Lung (tissue), 12 donors: ENCODE measurements around the gene TBL2. TPM values are rescaled to one million over a fixed set of nuclear protein-coding genes. Genes with fewer than 3 reads are reported as not detected.
A peak's percentile ranks its signal among the peaks of the same experiment; 100 is the strongest.

Experiments used
- ATAC-seq: fragments of 200-7000 bp; cut with Tn5 transposase; one replicate; pipeline ENCODE4 v1.9.1; 2020; ENCODE audit warnings: moderate number of reproducible peaks; ENCODE audit not compliant: insufficient read depth, low FRiP score
- DNase-seq, 3 donors: peaks; one replicate each; pipeline ENCODE4 v3.0.0-alpha.2; 2013 to 2017
- H3K27ac ChIP-seq, 2 donors: one replicate each; pipeline ENCODE4 v1.5.1; 2013; ENCODE audit warnings: mild to moderate bottlenecking in 2 of 2, moderate library complexity in 2 of 2, control low read depth in 1 of 2, inconsistent platforms in 1 of 2, low read depth in 1 of 2, low read length in 1 of 2
- H3K27me3 ChIP-seq, 3 donors: one replicate each; pipeline ENCODE4 v1.5.1; 2013; ENCODE audit warnings: low read length in 2 of 3; ENCODE audit not compliant: control insufficient read depth in 3 of 3, insufficient read depth in 3 of 3
- H3K36me3 ChIP-seq, 4 donors: one replicate each; pipeline ENCODE4 v1.5.1; 2013; ENCODE audit warnings: low read length in 4 of 4, mild to moderate bottlenecking in 1 of 4, moderate library complexity in 1 of 4; ENCODE audit not compliant: control insufficient read depth in 4 of 4, insufficient read depth in 4 of 4
- H3K4me1 ChIP-seq, 5 donors: one replicate each; pipeline ENCODE4 v1.5.1; 2013; ENCODE audit warnings: low read length in 5 of 5, mild to moderate bottlenecking in 2 of 5, moderate library complexity in 1 of 5; ENCODE audit not compliant: control insufficient read depth in 5 of 5, insufficient read depth in 5 of 5
- H3K4me3 ChIP-seq: one replicate; pipeline ENCODE4 v1.5.1; 2013; ENCODE audit warnings: mild to moderate bottlenecking, control low read depth, moderate library complexity
- H3K9ac ChIP-seq, 2 donors: one replicate each; pipeline ENCODE4 v1.5.1; 2013; ENCODE audit warnings: low read length in 2 of 2, control low read depth in 1 of 2; ENCODE audit not compliant: insufficient read depth in 1 of 2
- H3K9me3 ChIP-seq, 4 donors: one replicate each; pipeline ENCODE4 v1.5.1; 2013; ENCODE audit warnings: low read length in 3 of 4, mild to moderate bottlenecking in 1 of 4, moderate library complexity in 1 of 4; ENCODE audit not compliant: control insufficient read depth in 4 of 4, insufficient read depth in 3 of 4
- WGBS, 2 donors: extraction: QIAGEN DNeasy Blood & Tissue Kit; methylation state at CpG; one replicate each; pipeline ENCODE4 v1.1.7; 2013; 5-methylcytosine and 5-hydroxymethylcytosine counted together
- polyA plus RNA-seq, 2 donors: library from polyadenylated mRNA; stranded (reverse); fragments of 200-250 nt; gene quantifications; one replicate each; pipeline ENCODE4 v1.2.1, GENCODE V29; 2013
- total RNA-seq, 2 donors: library from RNA; depleted of rRNA in 1 of 2; stranded (reverse); fragments of >200 nt in 1 of 2; gene quantifications; one replicate each; pipeline ENCODE4 v1.2.1, GENCODE V29; 2014 to 2021
- TF ChIP-seq, protein P1 (sequence below): IDR thresholded peaks from 2 replicates; pipeline ENCODE4 v1.5.1; 2012; ENCODE audit warnings: mild to moderate bottlenecking; ENCODE audit errors: control extremely low read depth, extremely low read depth
- donor health status: control.
- donor health status: control.
- donor health status: Bipolar disorder and iron deficiency.
- donor health status: healthy.
- donor health status: DM: yes; HTN: yes; CAD: no.

The TBL2 gene
- total and polyA plus RNA-seq, 4 donors, result 12.8 to 49.2 (median 43.9) TPM

DNA sequence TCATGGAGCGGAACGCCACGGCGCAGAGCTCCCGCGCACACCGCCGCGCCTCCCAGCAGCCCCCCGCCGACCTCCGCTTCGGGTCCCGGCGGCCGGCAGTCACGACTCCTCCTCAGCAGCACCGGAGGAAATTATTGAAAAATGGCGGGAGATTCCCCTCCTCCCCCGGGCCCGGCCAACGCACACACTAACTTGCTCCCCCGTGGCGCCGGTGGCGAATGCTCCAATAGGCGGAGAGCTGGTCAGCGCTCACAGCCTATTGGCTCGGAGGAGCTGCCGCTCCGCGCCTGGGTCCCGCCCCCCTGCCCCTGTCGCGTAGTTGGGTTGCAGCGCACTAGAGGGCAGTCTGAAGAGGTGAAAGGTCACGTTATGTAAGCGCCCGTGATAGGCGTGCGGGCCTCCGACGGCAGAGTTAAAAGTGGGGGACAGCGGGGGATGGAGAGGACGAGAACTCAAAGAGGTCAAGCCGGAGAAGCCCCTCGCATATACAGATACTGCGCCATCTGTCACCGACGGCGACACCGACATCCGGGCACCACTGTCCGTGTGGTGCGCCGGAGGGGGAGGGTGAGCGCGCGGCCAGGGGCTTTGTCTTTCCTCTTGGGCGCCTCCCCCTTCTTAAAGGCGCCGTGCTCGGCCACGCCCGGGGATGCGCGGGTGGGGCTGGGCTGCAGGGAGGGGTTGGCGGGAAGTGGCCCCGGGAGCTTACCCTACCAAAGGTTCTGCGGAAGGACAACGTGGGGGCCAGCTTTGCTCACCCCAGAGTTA is 56.1 kb downstream of the TBL2 start, which contains the start of gene BAZ1B:
Gene BAZ1B, minus strand, starts transcription at position 189 of the 768 bp plus-strand sequence. CDS start 360 bp downstream, outside the sequence.
- DNase-seq, result peak; percentile 98 to 99 (median 98)
- Histone ChIP-seq H3K9ac (peak within 1 kb of the TSS; percentile 31 to 79), H3K9me3 (no peaks in the 10 kb centered on the region), H3K36me3 (peaks cover 0 to 12% (median 2%) of the 10 kb centered on the region in 4 donors), H3K27me3 (no peaks in the 10 kb centered on the region), H3K4me1 (peaks cover 6 to 22% (median 13%) of the 10 kb centered on the region in 5 donors), H3K27ac (peak within 1 kb of the TSS; percentile 89 to 96), H3K4me3 (peak within 1 kb of the TSS; percentile 93)
- WGBS, 2 donors, result 1% methylated on average over 67 to 71 of the region's 71 CpGs
- peak; percentile 98 for ATAC-seq
- TF ChIP-seq, protein P1, sequence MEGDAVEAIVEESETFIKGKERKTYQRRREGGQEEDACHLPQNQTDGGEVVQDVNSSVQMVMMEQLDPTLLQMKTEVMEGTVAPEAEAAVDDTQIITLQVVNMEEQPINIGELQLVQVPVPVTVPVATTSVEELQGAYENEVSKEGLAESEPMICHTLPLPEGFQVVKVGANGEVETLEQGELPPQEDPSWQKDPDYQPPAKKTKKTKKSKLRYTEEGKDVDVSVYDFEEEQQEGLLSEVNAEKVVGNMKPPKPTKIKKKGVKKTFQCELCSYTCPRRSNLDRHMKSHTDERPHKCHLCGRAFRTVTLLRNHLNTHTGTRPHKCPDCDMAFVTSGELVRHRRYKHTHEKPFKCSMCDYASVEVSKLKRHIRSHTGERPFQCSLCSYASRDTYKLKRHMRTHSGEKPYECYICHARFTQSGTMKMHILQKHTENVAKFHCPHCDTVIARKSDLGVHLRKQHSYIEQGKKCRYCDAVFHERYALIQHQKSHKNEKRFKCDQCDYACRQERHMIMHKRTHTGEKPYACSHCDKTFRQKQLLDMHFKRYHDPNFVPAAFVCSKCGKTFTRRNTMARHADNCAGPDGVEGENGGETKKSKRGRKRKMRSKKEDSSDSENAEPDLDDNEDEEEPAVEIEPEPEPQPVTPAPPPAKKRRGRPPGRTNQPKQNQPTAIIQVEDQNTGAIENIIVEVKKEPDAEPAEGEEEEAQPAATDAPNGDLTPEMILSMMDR, result no peak

GRCh38 chr7:73521636-73522104 is 56.7 kb downstream of the TBL2 start:
- DNase-seq (no peak), ATAC-seq (peak; percentile 82)
- Histone ChIP-seq H3K9me3 (no peaks in the 10 kb centered on the region), H3K27ac (peak overlapping the region; percentile 89 to 96), H3K4me1 (peaks cover 8 to 22% (median 13%) of the 10 kb centered on the region in 5 donors), H3K27me3 (no peaks in the 10 kb centered on the region), H3K36me3 (peaks cover 0 to 12% (median 4%) of the 10 kb centered on the region in 4 donors), H3K9ac (no peak overlapping the region), H3K4me3 (peak overlapping the region; percentile 93)
- WGBS, 2 donors, result 0 to 1% methylated on average over 26 to 62 of the region's 62 CpGs
- TF ChIP-seq, protein P1, result no peak

DNA sequence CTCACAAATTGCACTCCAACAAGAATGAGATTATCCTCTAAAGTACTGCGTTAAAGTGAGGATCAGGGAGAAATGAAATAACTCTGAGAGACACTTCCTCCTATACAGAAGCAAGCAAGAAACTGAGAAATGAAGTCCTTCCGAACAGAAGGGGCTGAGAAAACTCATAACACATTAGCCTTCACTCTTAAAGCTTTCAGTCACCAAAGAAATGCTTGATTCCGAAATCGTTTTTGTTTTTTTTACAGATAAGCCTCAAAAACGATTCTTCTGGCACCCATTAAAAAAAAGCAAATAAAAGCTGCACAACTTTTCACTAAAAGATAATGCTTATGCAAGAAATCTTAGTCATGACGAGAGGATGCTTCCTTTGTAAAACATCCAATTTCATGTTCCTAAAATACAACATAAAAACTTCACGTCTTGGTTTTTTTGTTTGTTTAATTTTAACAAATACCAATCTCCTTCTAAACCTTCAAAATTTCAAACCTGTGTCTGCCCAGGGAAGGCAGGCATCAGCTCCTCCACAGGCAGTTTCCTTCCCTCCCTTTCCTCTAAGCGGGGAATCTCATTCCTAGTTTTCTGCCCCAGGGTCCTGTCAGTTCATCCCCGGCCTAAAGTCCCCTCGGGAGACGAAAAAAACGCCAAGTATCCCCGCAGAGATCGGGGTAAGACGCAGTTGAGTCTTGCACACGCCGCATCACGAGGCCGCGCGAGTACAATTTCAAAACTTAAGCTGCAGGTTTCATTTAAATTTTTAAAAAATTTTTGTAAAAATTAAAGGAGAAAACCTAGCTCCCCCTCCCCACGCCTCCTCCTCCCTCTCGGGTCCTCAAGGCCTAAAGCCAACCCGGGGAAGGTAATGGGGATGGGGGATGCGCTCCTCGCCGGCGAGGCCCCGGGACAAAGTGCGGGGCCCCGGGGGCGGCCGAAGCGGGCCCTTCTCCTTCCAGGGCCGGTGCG is 57.4 kb downstream of the TBL2 start:
- TF ChIP-seq, protein P1, result no peak
- peak in 2 of 3 donors; percentile 18 to 32 for DNase-seq
- peaks cover 0 to 12% (median 4%) of the 10 kb centered on the region in 4 donors for H3K36me3 ChIP-seq
- peak overlapping the region; percentile 89 to 96 for H3K27ac ChIP-seq
- no peaks in the 10 kb centered on the region for H3K27me3 ChIP-seq
- no peaks in the 10 kb centered on the region for H3K9me3 ChIP-seq
- peak overlapping the region; percentile 93 for H3K4me3 ChIP-seq
- ATAC-seq, result no peak
- H3K4me1 ChIP-seq, result peaks cover 8 to 22% (median 13%) of the 10 kb centered on the region in 5 donors
- 1 to 2% methylated on average over 36 of the region's 36 CpGs for WGBS, 2 donors
- peak overlapping the region; percentile 31 to 79 for H3K9ac ChIP-seq
